MCF 10A (cell line): ENCODE measurements around the gene YRDC. TPM values are rescaled to one million over a fixed set of nuclear protein-coding genes. Genes with fewer than 3 reads are reported as not detected.
A peak's percentile ranks its signal among the peaks of the same experiment; 100 is the strongest.

Experiments
- BruUV-seq: library from RNA; stranded (reverse); fragments of 400-500 nt; replicated peaks from 2 replicates; lab custom pipeline; 2021; lab: Mats Ljungman, UMichigan
- CTCF ChIA-PET: fragments of 300-600 bp; sonication (Branson Sonifier 250); formaldehyde crosslinking; extraction: SDS; loops from one replicate; lab custom pipeline; 2021; ENCODE audit warnings: antibody characterized with exemption, inconsistent platforms; lab: Yijun Ruan, JAX
- POLR2A ChIA-PET: fragments of 300-600, 350-650 bp; sonication (Branson Sonifier 250); formaldehyde crosslinking; extraction: SDS; loops from one replicate; lab custom pipeline; 2020; ENCODE audit warnings: antibody characterized with exemption, inconsistent platforms; lab: Yijun Ruan, JAX
- DNase-seq: peaks from one replicate; pipeline ENCODE4 v3.0.0-alpha.2; 2018; ENCODE audit not compliant: unreplicated experiment
- H3K27ac Mint-ChIP-seq: one replicate; pipeline ENCODE4 v1.8.0; 2022; ENCODE audit warnings: mild to moderate bottlenecking, low read depth, mixed read lengths; ENCODE audit not compliant: unreplicated experiment
- H3K27me3 Mint-ChIP-seq: one replicate; pipeline ENCODE4 v1.8.0; 2022; ENCODE audit warnings: mixed read lengths; ENCODE audit not compliant: insufficient read depth, unreplicated experiment
- H3K36me3 Mint-ChIP-seq: one replicate; pipeline ENCODE4 v1.8.0; 2022; ENCODE audit warnings: mild to moderate bottlenecking, moderate library complexity, mixed read lengths; ENCODE audit not compliant: insufficient read depth, unreplicated experiment
- H3K4me1 Mint-ChIP-seq: one replicate; pipeline ENCODE4 v1.8.0; 2022; ENCODE audit warnings: mixed read lengths; ENCODE audit not compliant: insufficient read depth, unreplicated experiment
- H3K4me3 Mint-ChIP-seq: one replicate; pipeline ENCODE4 v1.8.0; 2022; ENCODE audit warnings: mild to moderate bottlenecking, moderate library complexity, mixed read lengths; ENCODE audit not compliant: unreplicated experiment
- H3K9me3 Mint-ChIP-seq: one replicate; pipeline ENCODE4 v1.8.0; 2022; ENCODE audit warnings: mixed read lengths; ENCODE audit not compliant: unreplicated experiment
- CTCF ChIP-seq: fragments of 200-600 bp; IDR thresholded peaks from one replicate; pipeline ENCODE4 v1.8.0; 2022; ENCODE audit warnings: antibody characterized with exemption, mild to moderate bottlenecking; ENCODE audit not compliant: unreplicated experiment
- intact Hi-C: fragments of 100-400 bp; cut with micrococcal nuclease; formaldehyde crosslinking; loops from 2 replicates; pipeline ENCODE4 v1.14.1; 2022
- total RNA-seq: library from RNA; stranded (reverse); gene quantifications from 2 replicates; pipeline ENCODE4 v1.2.3, GENCODE V29; 2022

Gene YRDC
- total RNA-seq, 1 experiment from 2014 or later = 41.5 TPM

DNA sequence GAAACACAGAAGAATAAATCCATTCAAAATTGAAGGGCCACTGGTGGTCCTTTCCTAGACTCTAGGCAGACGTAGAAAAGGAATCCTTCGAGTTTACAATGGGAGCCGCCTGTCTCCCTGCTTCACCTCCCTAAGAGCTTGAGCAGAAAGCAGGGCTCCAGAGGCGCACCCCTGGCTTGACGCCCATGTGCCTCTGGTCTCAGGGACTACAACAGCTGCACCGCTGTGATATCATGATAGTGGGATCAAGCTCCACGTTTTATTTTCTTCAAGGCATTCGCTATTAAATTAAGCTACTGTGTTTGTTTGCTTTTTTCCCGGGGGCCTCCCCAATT lies 821 bp downstream of the YRDC start:
- DNase-seq = no peak
- Mint-ChIP-seq H3K9me3 (no peaks in the 10 kb centered on the region), H3K4me1 (peaks cover 10% of the 10 kb centered on the region), H3K27ac (peak overlapping the region; percentile 96), H3K36me3 (peaks cover 90% of the 10 kb centered on the region), H3K27me3 (no peaks in the 10 kb centered on the region), H3K4me3 (peak overlapping the region; percentile 89)
- intact Hi-C loops = loop anchor here (2.0 to 10.0 kb wide), 2 partner anchors 114 to 332 kb away; partner anchors contain the start of genes CDCA8 and ZC3H12A
- CTCF ChIA-PET = interaction anchor here (0.6 to 4.7 kb wide), 8 partner anchors 8 to 125 kb away, joined by 3 to 29 read pairs (median 4); partner anchors contain the start of gene MTF1
- POLR2A ChIA-PET = interaction anchor here (0.6 to 4.3 kb wide), 25 partner anchors 10 to 1066 kb away, joined by 3 to 99 read pairs (median 4); partner anchors contain the start of genes CDCA8, MEAF6, MTF1 and MYCBP
- no peak for TF ChIP-seq CTCF
- BruUV-seq = TSS peak; percentile 29

- H3K4me1 Mint-ChIP-seq = no peaks in the 10 kb centered on the region
- intact Hi-C loops = loop anchor here (10.0 kb wide), 1 partner anchor 328 kb away; the partner anchor contains the start of gene ZC3H12A
- POLR2A ChIA-PET = no interaction called here
- H3K27ac Mint-ChIP-seq = no peak overlapping the region
- CTCF ChIA-PET = interaction anchor here (0.6 to 0.7 kb wide), 2 partner anchors 25 to 199 kb away, joined by 3 read pairs; no protein-coding TSS in a partner anchor
- H3K4me3 Mint-ChIP-seq = no peak overlapping the region
- no peak for DNase-seq
- BruUV-seq = no TSS peak
- no peaks in the 10 kb centered on the region for H3K27me3 Mint-ChIP-seq
- H3K9me3 Mint-ChIP-seq = no peaks in the 10 kb centered on the region
- peaks cover 87% of the 10 kb centered on the region for H3K36me3 Mint-ChIP-seq
- TF ChIP-seq CTCF = no peak
Measured at GRCh38 chr1:37802439-37802838, 5.6 kb downstream of the YRDC start.

DNA sequence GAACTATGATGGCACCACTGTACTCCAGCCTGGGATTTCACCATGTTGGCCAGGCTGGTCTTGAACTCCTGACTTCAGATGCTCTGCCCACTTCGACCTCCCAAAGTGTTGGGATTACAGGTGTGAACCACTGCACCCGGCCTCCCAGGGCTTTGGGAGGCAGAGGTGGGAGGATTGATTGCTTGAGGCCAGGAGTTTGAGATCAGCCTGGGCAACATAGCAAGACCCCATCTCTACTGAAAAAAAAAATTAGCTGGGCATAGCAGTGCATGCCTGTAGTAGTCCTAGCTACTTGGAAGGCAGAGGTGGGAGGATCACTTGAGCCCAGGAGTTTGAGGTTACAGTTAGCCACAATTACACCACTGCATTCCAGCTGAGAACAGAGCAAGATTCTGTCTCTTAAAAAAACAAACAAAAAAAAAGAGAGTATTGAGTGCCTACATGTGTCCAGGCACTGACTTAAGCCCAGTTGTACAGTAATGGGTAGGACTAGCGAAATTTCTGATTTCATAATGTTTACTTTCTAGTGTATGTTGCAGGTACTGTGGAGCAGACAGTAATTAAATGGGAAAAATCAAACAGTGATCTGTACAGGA lies 10.2 kb downstream of the YRDC start:
- peak; percentile 30 for DNase-seq
- no peaks in the 10 kb centered on the region for H3K9me3 Mint-ChIP-seq
- H3K36me3 Mint-ChIP-seq = peaks cover 62% of the 10 kb centered on the region
- no TSS peak for BruUV-seq
- ChIA-PET POLR2A (interaction anchor here (2.6 kb wide), 1 partner anchor 9 kb away, joined by 8 read pairs; the partner anchor contains the start of gene C1orf122), CTCF (interaction anchor here (0.6 to 1.2 kb wide), 3 partner anchors 62 to 484 kb away, joined by 3 to 4 read pairs (median 4); no protein-coding TSS in a partner anchor)
- H3K4me3 Mint-ChIP-seq = no peak overlapping the region
- intact Hi-C loops = no loop called here
- TF ChIP-seq CTCF = no peak
- H3K27me3 Mint-ChIP-seq = no peaks in the 10 kb centered on the region
- H3K27ac Mint-ChIP-seq = no peak overlapping the region
- peaks cover 16% of the 10 kb centered on the region for H3K4me1 Mint-ChIP-seq

DNA sequence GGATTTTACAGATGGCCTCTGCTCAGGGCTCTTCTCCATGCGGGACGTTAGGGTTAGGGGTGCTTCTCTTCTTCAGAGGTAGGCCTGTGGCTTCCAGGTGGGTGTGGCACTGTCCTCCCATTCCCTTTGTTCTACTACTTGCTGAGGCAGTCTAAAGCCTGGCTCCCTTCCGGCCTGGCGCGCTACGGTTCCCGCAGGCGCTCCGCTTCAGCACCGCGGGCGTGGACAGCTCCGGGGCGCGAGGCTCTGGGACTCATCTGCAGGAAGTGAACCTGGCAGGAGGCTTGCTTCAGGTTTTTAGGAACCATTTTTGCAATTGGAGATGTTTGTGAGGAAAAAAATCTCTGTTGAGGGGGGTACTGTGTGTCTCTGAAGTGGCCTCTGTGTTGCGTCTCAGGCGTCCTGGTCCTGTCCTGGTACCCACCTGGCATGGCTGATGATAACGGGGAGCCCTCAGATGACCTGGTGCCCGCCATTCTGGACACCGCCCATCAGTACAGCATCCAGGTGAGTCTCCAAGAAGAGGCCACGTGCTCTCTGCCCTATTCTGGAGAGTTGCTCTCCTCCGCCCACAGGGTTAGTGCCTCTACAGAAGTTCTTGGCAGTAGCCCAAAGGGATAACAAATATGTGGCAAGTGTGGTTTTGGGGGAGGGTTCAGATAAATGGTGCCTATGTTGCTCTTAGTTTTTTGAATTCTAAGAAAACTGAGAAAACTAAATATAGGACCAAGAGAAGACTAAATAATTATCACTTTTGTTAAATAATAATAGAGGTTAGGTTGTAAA lies 12.5 kb downstream of the YRDC start:
- H3K27ac Mint-ChIP-seq = no peak overlapping the region
- peak overlapping the region; percentile 82 for H3K4me3 Mint-ChIP-seq
- intact Hi-C loops = no loop called here
- DNase-seq = peak; percentile 60
- ChIA-PET CTCF (interaction anchor here (1.6 kb wide), 1 partner anchor 64 kb away, joined by 4 read pairs; the partner anchor contains the start of gene MTF1), POLR2A (interaction anchor here (0.6 to 1.3 kb wide), 4 partner anchors 11 to 136 kb away, joined by 3 to 5 read pairs (median 4); a partner anchor contains a TSS)
- BruUV-seq = no TSS peak
- H3K4me1 Mint-ChIP-seq = peaks cover 16% of the 10 kb centered on the region
- H3K27me3 Mint-ChIP-seq = no peaks in the 10 kb centered on the region
- no peak for TF ChIP-seq CTCF
- H3K36me3 Mint-ChIP-seq = peaks cover 42% of the 10 kb centered on the region
- no peaks in the 10 kb centered on the region for H3K9me3 Mint-ChIP-seq
